ENCODE data around the gene ATF4. TPM values are rescaled to one million over a fixed set of nuclear protein-coding genes. Genes with fewer than 3 reads are reported as not detected.

The ATF4 gene
- total RNA-seq (2022; extraction: Qiagen RNA extraction), result 314 to 356 TPM (median 330 TPM) in 5 replicates

GRCh38 chr22:39520226-39521105, at the start of gene ATF4:
Gene ATF4, plus strand, starts transcription at chr22:39520562. Its CDS starts 884 bp downstream, at chr22:39521446.

GRCh38 chr22:39502109-39502788, 18.1 kb upstream of the ATF4 start, which contains the start of gene MIEF1:
Gene MIEF1, plus strand, starts transcription at chr22:39502290. Its CDS starts 9,005 bp downstream, at chr22:39511295.

GRCh38 chr22:39532215-39533073, 12.1 kb downstream of the ATF4 start, which contains the start of gene RPS19BP1:
Gene RPS19BP1, minus strand, starts transcription at chr22:39532748. Its CDS starts 10 bp downstream, at chr22:39532738.

GRCh38 chr22:39570665-39571064, 50.3 kb downstream of the ATF4 start, which contains the start of gene CACNA1I:
Gene CACNA1I, plus strand, starts transcription at chr22:39570753. Its CDS starts 0 bp downstream, at chr22:39570753.

Other genes starting within 250 kb of the ATF4 start
- 1,740 to 2,307 TPM (median 1,763 TPM) in 5 replicates for gene RPL3, start 200.9 kb upstream of the ATF4 start, total RNA-seq (2022; extraction: Qiagen RNA extraction)
- gene SYNGR1, start 170.6 kb upstream of the ATF4 start, total RNA-seq (2022; extraction: Qiagen RNA extraction), result 11.2 to 14.1 TPM (median 12.3 TPM) in 5 replicates
- 8.1 to 11.4 TPM (median 10.4 TPM) in 5 replicates for gene TAB1, start 120.8 kb upstream of the ATF4 start, total RNA-seq (2022; extraction: Qiagen RNA extraction)
- 0.43 to 0.84 TPM (median 0.71 TPM) in 5 replicates for gene MGAT3, start 63.5 kb upstream of the ATF4 start, total RNA-seq (2022; extraction: Qiagen RNA extraction)
- gene MIEF1, start 18.3 kb upstream of the ATF4 start, total RNA-seq (2022; extraction: Qiagen RNA extraction), result 22.7 to 27.4 TPM (median 24.0 TPM) in 5 replicates
- gene RPS19BP1, start 12.2 kb downstream of the ATF4 start, total RNA-seq (2022; extraction: Qiagen RNA extraction), result 73.0 to 116 TPM (median 101 TPM) in 5 replicates
- gene CACNA1I, start 50.2 kb downstream of the ATF4 start, total RNA-seq (2022; extraction: Qiagen RNA extraction), result 0.02 to 0.06 TPM (median 0.05 TPM) in 5 replicates

All from A549 treated with Mapracorat at 1 μM for 4 hours (cell line).